ENCODE results near the gene CACNA2D1. TPM values are rescaled to one million over a fixed set of nuclear protein-coding genes. Genes with fewer than 3 reads are reported as not detected.

CACNA2D1 gene
- polyA plus RNA-seq, 1 donor, result 33.9 TPM

GRCh38 chr7:81973117-81973516, 470.5 kb downstream of the CACNA2D1 start:
- no peak for DNase-seq

DNA sequence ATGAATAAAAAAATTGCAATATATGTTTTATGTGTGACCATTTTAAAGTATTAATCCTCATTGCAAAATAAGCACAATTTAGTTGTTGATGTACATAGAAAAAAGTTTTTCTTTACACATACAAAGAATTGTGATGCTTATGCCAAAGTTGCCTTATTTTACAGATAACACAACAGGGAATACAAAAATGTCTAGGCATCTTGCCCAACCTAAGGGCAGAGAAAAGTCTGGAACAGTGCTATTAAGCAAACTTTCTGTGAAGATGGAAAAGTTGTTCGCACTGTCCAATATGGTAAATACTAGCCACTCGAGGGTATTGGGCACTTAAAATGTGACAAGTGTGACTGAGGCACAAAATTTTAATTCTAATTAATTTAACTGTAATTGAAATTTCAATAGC, 483.6 kb downstream of the CACNA2D1 start:
- DNase-seq, result no peak

DNA sequence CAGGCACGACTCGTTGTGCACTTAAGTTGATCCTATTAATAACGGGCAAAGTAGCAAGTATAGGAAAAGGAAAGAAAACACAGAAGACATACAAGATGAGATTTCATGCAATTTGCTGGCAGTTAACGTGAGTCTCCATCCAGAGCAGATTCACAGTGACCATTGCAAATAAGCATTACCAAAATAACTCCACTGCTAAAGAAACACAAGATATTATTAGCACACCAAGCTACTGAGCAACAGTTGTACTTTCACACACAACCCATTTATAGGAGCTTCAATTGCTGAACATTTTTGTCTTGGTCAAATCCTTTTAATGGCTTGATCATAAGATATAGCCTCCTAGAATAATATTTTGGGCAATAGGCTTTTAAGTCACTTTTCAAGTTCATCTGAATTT, 486.1 kb downstream of the CACNA2D1 start:
- DNase-seq, result no peak

DNA sequence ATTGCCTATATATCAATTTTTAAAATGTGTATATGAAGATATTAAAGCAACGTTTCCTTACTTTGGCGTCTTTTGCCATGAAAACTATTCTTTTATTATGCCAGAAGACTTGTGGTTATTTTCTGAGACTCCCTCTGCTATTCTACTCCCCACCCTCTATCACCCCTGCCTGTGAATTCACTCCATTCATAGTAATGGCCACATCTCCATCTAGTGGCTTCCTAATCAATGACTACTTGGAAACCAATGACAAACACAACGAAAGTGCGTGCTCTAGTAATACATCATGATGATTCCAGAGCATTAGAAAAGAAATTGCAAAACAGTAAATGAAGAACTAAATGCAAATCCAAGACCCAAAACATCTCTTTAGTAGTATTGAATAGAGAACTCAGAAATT, 487.1 kb downstream of the CACNA2D1 start:
- peak; percentile 17 for DNase-seq

DNA sequence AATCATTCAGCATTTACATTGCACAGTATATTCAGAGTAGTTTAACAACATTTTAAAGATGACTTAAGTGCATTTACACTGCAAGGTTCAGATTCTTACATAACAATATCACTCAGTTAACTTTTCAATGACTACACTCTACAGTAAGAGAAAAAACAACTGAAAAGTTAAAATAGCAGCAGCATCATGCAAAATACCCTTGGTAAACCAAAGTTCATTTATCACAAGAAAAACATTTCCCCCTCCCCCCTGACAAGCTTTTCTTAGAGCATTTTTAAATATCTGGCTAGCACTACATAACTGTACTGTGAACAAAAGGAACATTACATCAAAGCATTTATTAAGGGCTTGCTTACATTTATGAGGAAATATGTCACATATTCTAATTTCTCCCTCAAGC, 494.3 kb downstream of the CACNA2D1 start:
- no peak for DNase-seq

- no peak for DNase-seq
These were observed 499.5 kb downstream of the CACNA2D1 start for GRCh38 chr7:81944058-81944457.

GRCh38 chr7:81937091-81937490, 506.5 kb downstream of the CACNA2D1 start:
- DNase-seq, result no peak

DNA sequence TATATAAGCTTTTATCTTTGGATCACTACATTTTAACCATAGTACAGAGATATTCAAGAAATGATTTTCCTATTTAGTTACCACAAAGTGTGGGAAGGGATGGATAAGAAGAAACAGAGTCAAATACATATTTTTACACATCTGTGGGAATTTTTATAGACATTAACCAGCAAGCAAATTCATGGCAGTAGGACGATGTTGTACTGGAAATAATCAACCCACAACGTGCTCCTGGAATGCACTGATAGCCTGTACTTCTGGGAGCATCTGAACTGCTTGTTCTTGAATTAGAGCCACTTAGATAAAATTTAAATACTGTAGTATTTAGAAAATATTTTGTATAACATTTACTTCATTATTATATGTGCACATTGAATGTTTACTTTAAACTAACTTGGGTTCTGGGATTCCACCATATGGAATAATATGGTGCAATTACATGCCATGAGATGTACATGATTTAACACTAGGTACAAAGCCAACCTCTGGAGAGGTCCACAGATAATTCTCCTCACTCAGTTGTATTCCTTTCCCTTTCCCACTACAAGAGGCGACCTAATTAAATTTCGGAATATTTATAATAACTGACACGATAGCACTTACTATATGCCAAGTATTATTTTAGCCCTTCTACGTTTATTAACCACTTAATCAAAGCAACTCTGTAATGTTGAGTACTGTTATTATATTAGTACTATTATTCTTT, 508.8 kb downstream of the CACNA2D1 start:
- no peak for DNase-seq

- DNase-seq, result no peak
These were observed 510.6 kb downstream of the CACNA2D1 start for GRCh38 chr7:81932936-81933335.

DNA sequence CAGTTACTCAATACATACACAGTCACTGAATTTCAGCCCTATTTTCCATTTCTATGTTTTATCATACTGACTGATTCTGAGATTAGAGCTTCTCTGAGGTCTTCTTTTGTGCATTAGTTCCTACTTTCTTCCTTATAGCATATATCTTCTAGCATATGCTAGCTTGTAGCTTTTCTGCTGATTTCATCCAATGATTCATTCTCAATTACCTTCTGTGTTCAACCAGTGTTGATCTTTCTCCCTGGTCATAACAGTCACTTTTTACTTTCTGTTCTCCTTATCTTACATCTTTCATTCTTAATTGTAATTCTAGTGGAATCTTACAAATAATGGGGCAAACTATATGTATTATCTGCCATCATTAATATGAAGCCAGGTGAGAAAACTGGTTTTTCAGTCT, 514.2 kb downstream of the CACNA2D1 start:
- DNase-seq, result no peak

- no peak for DNase-seq
These were observed 517.4 kb downstream of the CACNA2D1 start for GRCh38 chr7:81926154-81926553.

- no peak for DNase-seq
These were observed 518.0 kb downstream of the CACNA2D1 start for GRCh38 chr7:81925530-81925929.

DNA sequence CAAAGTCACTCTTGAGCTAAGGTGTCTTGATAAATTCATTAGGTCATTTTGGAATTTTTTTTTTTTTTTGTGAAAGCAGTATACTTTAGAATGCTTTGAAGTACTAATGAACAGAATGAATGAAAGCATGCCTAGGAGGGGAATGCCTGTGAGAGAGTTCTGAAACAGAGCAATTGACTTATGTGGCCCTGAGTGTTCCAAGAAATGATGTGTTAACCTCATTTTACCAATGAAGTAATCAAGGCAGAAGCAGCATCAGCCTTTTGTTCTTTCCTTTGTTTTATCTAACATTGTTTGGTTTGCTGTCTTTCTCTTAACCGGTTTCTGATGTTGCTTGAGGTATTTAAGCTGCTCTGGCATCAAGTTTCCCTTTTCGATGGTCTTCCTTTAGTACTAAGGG, 519.1 kb downstream of the CACNA2D1 start:
- DNase-seq, result no peak

DNA sequence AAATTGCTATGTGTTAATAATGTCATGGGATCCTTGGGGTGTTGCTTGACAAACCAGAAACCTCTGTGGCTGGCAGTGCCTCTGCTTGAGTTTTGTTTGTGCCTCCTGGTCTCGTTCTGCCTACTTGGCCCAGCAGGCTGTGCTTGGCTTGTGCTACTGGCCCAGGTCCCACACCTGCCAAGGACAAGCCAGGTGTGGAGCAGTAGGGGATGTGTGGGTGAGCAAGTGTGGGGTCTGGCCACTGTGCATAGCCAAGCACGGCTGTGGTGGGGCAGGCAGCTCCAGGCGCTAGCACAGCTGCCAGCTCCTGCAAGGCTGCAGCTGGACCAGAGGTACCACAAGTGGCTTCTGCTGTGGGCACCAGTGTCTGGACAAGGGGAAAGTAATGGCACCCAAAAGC, 524.1 kb downstream of the CACNA2D1 start:
- DNase-seq, result no peak

GRCh38 chr7:81908220-81908619, 535.4 kb downstream of the CACNA2D1 start:
- no peak for DNase-seq

DNA sequence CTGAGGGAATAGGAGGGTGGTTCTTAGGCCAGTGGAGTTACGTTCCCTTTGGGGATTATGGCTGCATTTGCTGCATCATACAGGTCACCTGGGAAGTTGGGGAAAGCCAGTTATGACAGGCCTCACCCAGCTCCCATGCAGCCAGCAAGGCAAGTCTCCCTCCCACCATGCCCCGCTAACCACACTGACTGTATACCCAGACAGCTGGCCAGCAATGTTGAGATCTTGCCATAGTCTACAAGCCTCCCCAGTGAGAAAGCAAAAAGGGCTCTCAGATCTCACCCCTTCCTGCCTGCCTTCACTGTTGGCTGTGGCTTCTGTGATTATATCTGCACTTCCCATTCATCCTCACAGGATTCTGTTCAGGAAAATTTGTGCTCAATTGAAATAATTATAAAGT, 540.5 kb downstream of the CACNA2D1 start:
- DNase-seq, result no peak

DNA sequence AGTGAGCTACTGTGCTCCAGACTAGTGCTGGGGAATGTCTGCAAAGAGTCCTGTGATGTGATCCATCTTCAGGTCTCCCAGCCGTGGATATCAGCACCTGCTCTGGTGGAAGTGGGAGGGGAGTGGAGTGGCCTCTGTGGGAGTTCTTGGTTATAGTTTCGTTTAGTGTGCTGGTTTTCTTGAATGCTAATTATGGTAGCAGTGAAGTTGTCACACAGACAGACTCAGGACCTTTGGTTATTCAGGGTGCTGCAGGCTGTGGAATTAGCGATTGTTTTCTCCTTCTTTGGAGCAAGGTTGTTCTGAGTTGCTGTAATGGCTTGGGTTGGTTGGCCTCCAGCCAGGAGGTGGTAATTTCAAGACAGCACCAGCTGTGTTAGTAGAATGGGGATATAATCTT, 541.0 kb downstream of the CACNA2D1 start:
- no peak for DNase-seq
